ENCODE measurements around the gene BST1.

The BST1 gene

DNA sequence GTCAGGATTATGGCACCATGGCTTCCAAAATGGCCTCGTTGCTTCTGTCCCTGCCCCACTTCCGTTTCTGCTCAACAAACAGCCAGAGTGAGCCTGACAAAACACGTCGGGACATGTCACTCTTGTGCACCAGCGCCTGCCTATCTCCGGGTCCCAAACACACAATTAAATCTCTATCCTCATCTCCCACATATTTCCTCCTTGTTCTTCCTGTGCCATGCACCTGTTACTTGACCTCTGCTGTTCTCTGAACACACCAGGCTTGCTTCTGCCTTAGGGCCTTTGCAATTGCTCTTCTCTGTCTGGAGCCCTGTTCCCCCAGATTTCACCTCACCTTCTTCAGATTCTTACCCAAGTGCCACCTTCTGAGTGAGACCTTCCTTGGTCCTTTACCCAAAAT lies 62.5 kb downstream of the BST1 start:
- TF ChIP-seq, protein P1, sequence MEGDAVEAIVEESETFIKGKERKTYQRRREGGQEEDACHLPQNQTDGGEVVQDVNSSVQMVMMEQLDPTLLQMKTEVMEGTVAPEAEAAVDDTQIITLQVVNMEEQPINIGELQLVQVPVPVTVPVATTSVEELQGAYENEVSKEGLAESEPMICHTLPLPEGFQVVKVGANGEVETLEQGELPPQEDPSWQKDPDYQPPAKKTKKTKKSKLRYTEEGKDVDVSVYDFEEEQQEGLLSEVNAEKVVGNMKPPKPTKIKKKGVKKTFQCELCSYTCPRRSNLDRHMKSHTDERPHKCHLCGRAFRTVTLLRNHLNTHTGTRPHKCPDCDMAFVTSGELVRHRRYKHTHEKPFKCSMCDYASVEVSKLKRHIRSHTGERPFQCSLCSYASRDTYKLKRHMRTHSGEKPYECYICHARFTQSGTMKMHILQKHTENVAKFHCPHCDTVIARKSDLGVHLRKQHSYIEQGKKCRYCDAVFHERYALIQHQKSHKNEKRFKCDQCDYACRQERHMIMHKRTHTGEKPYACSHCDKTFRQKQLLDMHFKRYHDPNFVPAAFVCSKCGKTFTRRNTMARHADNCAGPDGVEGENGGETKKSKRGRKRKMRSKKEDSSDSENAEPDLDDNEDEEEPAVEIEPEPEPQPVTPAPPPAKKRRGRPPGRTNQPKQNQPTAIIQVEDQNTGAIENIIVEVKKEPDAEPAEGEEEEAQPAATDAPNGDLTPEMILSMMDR (IDR thresholded peaks at IDR 0.05; ENCODE audit: extremely low read depth, insufficient read depth, missing control alignments) = no peak
- in situ Hi-C loops (cut with MboI; ENCODE audit: low pct_unique_long_range_greater_than_20kb, low sequenced_read_pairs, unreplicated experiment) = no loop called here
- DNase-seq (ENCODE audit: low spot score) = no peak

GRCh38 chr4:15765910-15766697 lies 63.2 kb downstream of the BST1 start:
- in situ Hi-C loops (cut with MboI; ENCODE audit: low pct_unique_long_range_greater_than_20kb, low sequenced_read_pairs, unreplicated experiment) = no loop called here
- no peak for DNase-seq (ENCODE audit: low spot score)
- TF ChIP-seq, protein P1 (IDR thresholded peaks at IDR 0.05; ENCODE audit: extremely low read depth, insufficient read depth, missing control alignments) = no peak

- DNase-seq (ENCODE audit: low spot score) = no peak
- in situ Hi-C loops (cut with MboI; ENCODE audit: low pct_unique_long_range_greater_than_20kb, low sequenced_read_pairs, unreplicated experiment) = no loop called here
- TF ChIP-seq, protein P1 (IDR thresholded peaks at IDR 0.05; ENCODE audit: extremely low read depth, insufficient read depth, missing control alignments) = no peak
Measured at GRCh38 chr4:15766821-15767220, 64.0 kb downstream of the BST1 start.

DNA sequence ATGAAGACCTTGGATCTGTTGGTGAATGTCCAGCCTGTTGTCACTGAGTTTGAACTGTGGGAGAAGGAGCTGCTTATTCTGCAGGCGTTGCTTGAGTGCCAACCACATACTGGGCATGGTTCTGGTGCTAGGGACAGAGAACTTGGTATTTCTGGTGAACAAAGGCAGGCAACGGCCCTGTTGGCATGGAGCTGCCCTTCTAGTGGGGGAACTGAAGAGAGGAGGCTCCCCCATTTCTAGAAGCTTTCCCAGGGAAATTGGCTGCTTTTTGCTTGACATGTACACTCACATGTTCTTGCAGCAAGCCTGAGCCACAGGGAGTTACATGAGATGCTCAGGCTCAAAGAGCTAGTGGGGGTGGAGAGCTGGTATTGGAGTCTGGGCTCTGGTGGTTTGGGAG lies 66.3 kb downstream of the BST1 start:
- in situ Hi-C loops (cut with MboI; ENCODE audit: low pct_unique_long_range_greater_than_20kb, low sequenced_read_pairs, unreplicated experiment) = no loop called here
- TF ChIP-seq, protein P1 (IDR thresholded peaks at IDR 0.05; ENCODE audit: extremely low read depth, insufficient read depth, missing control alignments) = no peak
- no peak for DNase-seq (ENCODE audit: low spot score)

DNA sequence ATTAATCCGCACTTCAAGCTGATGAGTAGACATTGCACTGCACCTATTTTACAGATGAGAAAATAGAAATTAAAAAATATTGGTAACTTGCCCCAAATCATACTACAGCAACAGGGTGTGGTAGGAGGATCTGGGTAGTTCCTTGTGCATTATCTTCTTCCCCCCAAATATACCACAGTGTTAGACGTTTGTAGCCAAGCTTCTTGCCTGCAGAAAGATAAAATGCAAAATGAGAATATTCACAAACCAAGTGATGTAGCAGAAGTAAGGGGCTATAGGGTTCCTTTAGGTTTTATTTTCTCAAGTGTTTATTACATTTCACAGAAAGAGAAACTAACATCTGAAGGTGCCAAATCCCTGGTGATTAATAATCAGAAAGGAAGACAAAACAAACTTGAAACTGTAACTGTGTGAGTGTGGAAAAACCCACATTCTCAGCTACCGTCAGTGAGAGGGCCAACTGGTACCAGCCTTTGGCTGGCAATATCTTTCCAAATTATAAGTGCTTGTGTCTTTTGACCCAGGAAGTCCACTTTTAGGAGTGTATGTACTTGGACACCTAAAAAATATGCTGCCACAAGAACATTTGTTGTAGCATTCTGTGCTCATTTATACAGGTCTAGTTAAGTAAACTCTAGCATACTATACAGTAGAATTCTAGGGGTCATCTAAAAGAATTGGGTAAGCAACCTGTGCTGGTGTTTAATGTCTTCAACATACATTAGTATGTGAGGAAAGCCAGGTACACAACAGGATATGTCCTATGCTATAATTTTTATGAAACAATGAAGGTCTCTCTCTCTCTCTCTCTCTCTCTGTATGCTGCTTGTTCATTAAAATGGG lies 68.6 kb downstream of the BST1 start:
- DNase-seq (ENCODE audit: low spot score) = no peak
- in situ Hi-C loops (cut with MboI; ENCODE audit: low pct_unique_long_range_greater_than_20kb, low sequenced_read_pairs, unreplicated experiment) = no loop called here
- TF ChIP-seq, protein P1 (IDR thresholded peaks at IDR 0.05; ENCODE audit: extremely low read depth, insufficient read depth, missing control alignments) = no peak

- TF ChIP-seq, protein P1 (IDR thresholded peaks at IDR 0.05; ENCODE audit: extremely low read depth, insufficient read depth, missing control alignments) = no peak
- no peak for DNase-seq (ENCODE audit: low spot score)
- in situ Hi-C loops (cut with MboI; ENCODE audit: low pct_unique_long_range_greater_than_20kb, low sequenced_read_pairs, unreplicated experiment) = no loop called here
Measured at GRCh38 chr4:15774020-15774420, 71.2 kb downstream of the BST1 start.
